SH-SY5Y (cell line): Measurements from ENCODE around the gene RAP1B.

ENCODE experiments used
- GATA2 ChIP-seq: IDR thresholded peaks from 2 replicates; pipeline ENCODE4 v1.6.1; 2011; ENCODE audit warnings: mild to moderate bottlenecking, low read depth, low read length
- GATA3 ChIP-seq: IDR thresholded peaks from 2 replicates; pipeline ENCODE4 v1.6.1; 2011; ENCODE audit warnings: low read depth, mild to moderate bottlenecking, low read length, moderate library complexity

GRCh38 chr12:68602720-68603119 is 8.0 kb upstream of the RAP1B start:
- TF ChIP-seq GATA2 (no peak), GATA3 (no peak)
